Right lobe of liver (tissue), 6 donors: ENCODE results near the gene KCNAB1. TPM values are rescaled to one million over a fixed set of nuclear protein-coding genes. Genes with fewer than 3 reads are reported as not detected.

Experiments
- ATAC-seq, 4 donors: fragments of 200-7000 bp; cut with Tn5 transposase; one replicate each; pipeline ENCODE4 v1.9.1; 2020; ENCODE audit warnings: mild to moderate bottlenecking in 4 of 4, moderate library complexity in 4 of 4
- DNase-seq, 3 donors: peaks; one replicate each; pipeline ENCODE4 v3.0.0-alpha.2; 2020
- H3K27ac ChIP-seq, 3 donors: fragments of 200-600 bp; one replicate each; pipeline ENCODE4 v1.8.0; 2022
- H3K27me3 ChIP-seq, 2 donors: fragments of 200-600 bp; one replicate each; pipeline ENCODE4 v1.8.0; 2022
- H3K36me3 ChIP-seq, 4 donors: fragments of 200-600 bp; sonication (generic) in 1 of 4; one replicate each; pipeline versions ENCODE4 v1.5.1 to v1.8.0; 2017 to 2022; ENCODE audit warnings: control low read depth in 1 of 4
- H3K4me1 ChIP-seq, 4 donors: fragments of 200-600 bp; sonication (generic) in 1 of 4; one replicate each; pipeline versions ENCODE4 v1.5.1 to v1.8.0; 2017 to 2022; ENCODE audit warnings: control low read depth in 1 of 4
- H3K4me3 ChIP-seq, 3 donors: fragments of 200-600 bp; one replicate each; pipeline ENCODE4 v1.8.0; 2022
- H3K9me3 ChIP-seq, 4 donors: fragments of 200-600 bp; sonication (generic) in 1 of 4; one replicate each; pipeline versions ENCODE4 v1.5.1 to v1.8.0; 2017 to 2022; ENCODE audit warnings: control low read depth in 1 of 4
- POLR2A ChIP-seq: fragments of 450-650 bp; IDR thresholded peaks from one replicate; pipeline ENCODE4 v1.6.1; 2017; ENCODE audit warnings: antibody characterized with exemption, mild to moderate bottlenecking
- WGBS: methylation state at CpG from one replicate; pipeline ENCODE4 v1.1.6; 2018; ENCODE audit warnings: low coverage, low lambda C conversion rate; ENCODE audit not compliant: insufficient coverage; ENCODE audit errors: missing lambda C conversion rate; 5-methylcytosine and 5-hydroxymethylcytosine counted together
- intact Hi-C, 2 donors: fragments of 100-400 bp; cut with DNase I; formaldehyde crosslinking; loops; one replicate each; pipeline versions ENCODE4 v1.11.2 to v1.14.1; 2022
- total RNA-seq, 6 experiments: library from RNA; depleted of rRNA in 2 of 6; stranded (reverse); fragments of >200 nt in 2 of 6; fragmentation: NEBNext Ultra II Directional in 3 of 6; extraction: Animal tissue kit (Norgen Biotek cat#: 25700) in 3 of 6; gene quantifications; one replicate each; pipeline versions ENCODE4 v1.1.0 to v1.2.4, GENCODE V29; 2016 to 2023
- TF ChIP-seq, protein P1 (sequence below), 4 donors: fragments of 200-600 bp in 3 of 4; fragments of 450-650 bp in 1 of 4; IDR thresholded peaks; one replicate each; pipeline versions ENCODE4 v1.5.1 to v1.8.0; 2016 to 2022; ENCODE audit warnings: antibody characterized with exemption in 4 of 4, mild to moderate bottlenecking in 2 of 4
- donor health status: DM: no; HTN: yes; CAD: no.
- donor health status: DM: no; HTN: no; CAD: no.
- donor health status: DM: no; HTN: no; CAD: no.
- donor health status: DM: no; HTN: yes; CAD: no.
- donor health status: DM: no; HTN: yes; CAD: no.

The KCNAB1 gene
- total RNA-seq, 6 experiments from 2014 or later = 0.15 to 1.8 (median 0.64) TPM; not detected in 2

DNA sequence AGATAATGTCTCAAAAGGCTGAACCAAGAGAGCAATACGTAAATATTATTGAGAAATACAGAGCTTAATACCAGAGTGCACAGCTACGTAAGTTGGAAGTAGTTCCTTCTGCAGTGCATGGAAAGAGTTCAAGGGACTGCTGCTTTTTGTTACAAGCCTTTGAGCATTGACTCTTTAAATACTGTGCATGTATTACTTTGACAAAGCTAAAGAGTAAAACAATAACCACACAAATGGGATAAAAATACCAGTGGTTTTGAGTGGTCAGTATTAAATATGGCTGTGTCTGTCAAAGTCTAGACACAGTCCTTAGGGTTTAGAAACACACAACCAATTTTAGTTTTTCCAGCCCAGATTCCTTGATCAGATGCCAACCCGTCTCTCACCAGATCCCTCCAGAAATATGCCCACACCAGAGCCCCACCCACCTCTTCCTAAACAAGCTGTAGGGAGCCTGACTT is 372.5 kb downstream of the KCNAB1 start:
- Histone ChIP-seq H3K36me3 (no peaks in the 10 kb centered on the region), H3K9me3 (no peaks in the 10 kb centered on the region), H3K27ac (no peak overlapping the region), H3K27me3 (no peaks in the 10 kb centered on the region), H3K4me3 (no peak overlapping the region), H3K4me1 (no peaks in the 10 kb centered on the region)
- DNase-seq = no peak
- 49% methylated on average over 3 of the region's 3 CpGs for WGBS
- no peak for ATAC-seq
- TF ChIP-seq, protein P1, sequence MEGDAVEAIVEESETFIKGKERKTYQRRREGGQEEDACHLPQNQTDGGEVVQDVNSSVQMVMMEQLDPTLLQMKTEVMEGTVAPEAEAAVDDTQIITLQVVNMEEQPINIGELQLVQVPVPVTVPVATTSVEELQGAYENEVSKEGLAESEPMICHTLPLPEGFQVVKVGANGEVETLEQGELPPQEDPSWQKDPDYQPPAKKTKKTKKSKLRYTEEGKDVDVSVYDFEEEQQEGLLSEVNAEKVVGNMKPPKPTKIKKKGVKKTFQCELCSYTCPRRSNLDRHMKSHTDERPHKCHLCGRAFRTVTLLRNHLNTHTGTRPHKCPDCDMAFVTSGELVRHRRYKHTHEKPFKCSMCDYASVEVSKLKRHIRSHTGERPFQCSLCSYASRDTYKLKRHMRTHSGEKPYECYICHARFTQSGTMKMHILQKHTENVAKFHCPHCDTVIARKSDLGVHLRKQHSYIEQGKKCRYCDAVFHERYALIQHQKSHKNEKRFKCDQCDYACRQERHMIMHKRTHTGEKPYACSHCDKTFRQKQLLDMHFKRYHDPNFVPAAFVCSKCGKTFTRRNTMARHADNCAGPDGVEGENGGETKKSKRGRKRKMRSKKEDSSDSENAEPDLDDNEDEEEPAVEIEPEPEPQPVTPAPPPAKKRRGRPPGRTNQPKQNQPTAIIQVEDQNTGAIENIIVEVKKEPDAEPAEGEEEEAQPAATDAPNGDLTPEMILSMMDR (IDR thresholded peaks at IDR 0.05) = no peak
- TF ChIP-seq POLR2A = no peak
- intact Hi-C loops = no loop called here

DNA sequence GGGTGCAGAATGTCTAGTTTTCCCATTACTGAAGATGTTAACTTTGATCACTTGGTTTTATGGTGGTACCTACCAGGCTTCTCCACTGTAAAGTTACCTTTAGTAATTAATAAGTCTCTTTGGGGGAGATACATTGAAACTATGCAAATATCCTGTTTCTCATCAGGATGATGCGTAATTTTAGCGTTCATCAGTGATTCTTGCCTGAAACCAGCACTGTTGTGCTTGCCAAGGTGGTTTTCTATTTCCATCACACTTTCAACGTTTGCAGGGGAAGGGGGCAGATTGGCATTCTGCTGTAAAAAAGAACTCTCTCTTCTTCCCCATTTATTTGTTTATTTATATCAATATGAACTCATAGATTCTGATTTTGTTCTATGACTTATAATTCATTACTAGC is 373.5 kb downstream of the KCNAB1 start:
- no peaks in the 10 kb centered on the region for H3K4me1 ChIP-seq
- H3K9me3 ChIP-seq = no peaks in the 10 kb centered on the region
- H3K27me3 ChIP-seq = no peaks in the 10 kb centered on the region
- ATAC-seq = no peak
- H3K36me3 ChIP-seq = no peaks in the 10 kb centered on the region
- WGBS = 75% methylated on average over 3 of the region's 3 CpGs
- no peak for DNase-seq
- H3K4me3 ChIP-seq = no peak overlapping the region
- no peak overlapping the region for H3K27ac ChIP-seq
- intact Hi-C loops = no loop called here
- no peak for TF ChIP-seq POLR2A
- TF ChIP-seq, protein P1 (IDR thresholded peaks at IDR 0.05) = no peak

DNA sequence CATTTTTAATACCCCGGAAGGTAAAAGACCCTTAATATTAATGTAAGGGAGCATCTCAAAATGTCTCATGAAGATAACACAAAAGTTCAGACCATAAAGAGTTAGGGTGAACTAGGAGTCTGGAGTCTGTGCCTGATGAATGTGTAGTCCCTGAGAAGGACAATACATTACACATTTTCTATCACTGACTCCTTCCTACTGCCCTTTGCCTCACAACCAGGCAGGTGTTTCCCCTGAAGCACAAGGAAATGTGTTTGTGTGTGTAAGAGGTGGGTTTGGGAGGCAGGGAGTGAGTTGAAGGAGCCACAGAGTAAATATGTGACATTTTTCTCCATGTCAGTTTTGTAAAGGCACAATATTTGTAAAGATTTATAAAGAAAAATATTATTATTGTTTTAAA is 375.4 kb downstream of the KCNAB1 start:
- no peaks in the 10 kb centered on the region for H3K9me3 ChIP-seq
- no peaks in the 10 kb centered on the region for H3K36me3 ChIP-seq
- H3K4me1 ChIP-seq = no peaks in the 10 kb centered on the region
- TF ChIP-seq, protein P1 (IDR thresholded peaks at IDR 0.05) = no peak
- no peak for TF ChIP-seq POLR2A
- H3K4me3 ChIP-seq = no peak overlapping the region
- no peaks in the 10 kb centered on the region for H3K27me3 ChIP-seq
- whole genome bisulfite sequencing = 75% methylated on average over 1 of the region's 1 CpG
- ATAC-seq (no peak), DNase-seq (no peak)
- intact Hi-C loops = no loop called here
- no peak overlapping the region for H3K27ac ChIP-seq

DNA sequence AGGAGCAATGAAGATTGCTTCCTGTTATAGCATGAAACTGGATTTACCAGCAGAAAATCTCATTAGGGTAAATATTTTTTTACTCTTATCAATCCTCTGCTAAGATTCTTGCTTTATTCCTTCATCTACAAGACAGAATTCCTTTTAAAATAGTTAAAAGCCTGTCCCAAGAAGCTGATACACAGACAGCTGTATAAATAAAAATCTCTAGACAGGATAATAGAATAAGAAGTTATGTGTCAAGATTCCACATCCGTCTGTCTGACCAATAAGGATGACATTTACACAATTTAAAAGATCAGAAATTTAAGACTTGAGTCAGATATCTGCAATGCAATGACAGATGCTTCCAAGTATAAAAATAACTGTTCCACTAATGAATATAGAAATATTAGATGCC is 376.9 kb downstream of the KCNAB1 start:
- TF ChIP-seq, protein P1 (IDR thresholded peaks at IDR 0.05) = no peak
- TF ChIP-seq POLR2A = no peak
- no peak for ATAC-seq
- no peaks in the 10 kb centered on the region for H3K9me3 ChIP-seq
- no peak for DNase-seq
- WGBS = 38% methylated on average over 1 of the region's 1 CpG
- H3K27ac ChIP-seq = no peak overlapping the region
- H3K27me3 ChIP-seq = no peaks in the 10 kb centered on the region
- H3K4me3 ChIP-seq = no peak overlapping the region
- intact Hi-C loops = no loop called here
- no peaks in the 10 kb centered on the region for H3K36me3 ChIP-seq
- no peaks in the 10 kb centered on the region for H3K4me1 ChIP-seq

DNA sequence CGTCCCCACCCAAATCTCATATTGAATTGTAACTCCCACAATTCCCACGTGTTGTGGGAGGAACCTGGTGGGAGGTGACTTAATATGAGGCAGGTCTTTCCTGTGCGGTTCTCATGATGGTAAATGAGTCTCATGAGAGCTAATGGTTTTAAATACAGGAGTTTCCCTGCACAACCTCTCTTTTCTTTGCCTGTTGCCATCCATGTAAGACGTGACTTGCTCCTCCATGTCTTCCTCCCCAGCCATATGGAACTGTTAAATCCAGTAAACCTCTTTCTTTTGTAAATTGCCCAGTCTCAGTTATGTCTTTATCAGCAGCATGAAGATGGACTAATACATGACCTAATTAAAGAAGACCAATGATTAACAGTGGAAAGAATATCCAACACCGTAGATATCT is 377.9 kb downstream of the KCNAB1 start:
- Histone ChIP-seq H3K36me3 (no peaks in the 10 kb centered on the region), H3K27me3 (no peaks in the 10 kb centered on the region), H3K27ac (no peak overlapping the region), H3K4me3 (no peak overlapping the region), H3K9me3 (no peaks in the 10 kb centered on the region), H3K4me1 (no peaks in the 10 kb centered on the region)
- intact Hi-C loops = no loop called here
- DNase-seq = no peak
- TF ChIP-seq, protein P1 (IDR thresholded peaks at IDR 0.05) = no peak
- TF ChIP-seq POLR2A = no peak
- 92% methylated on average over 5 of the region's 5 CpGs for WGBS
- no peak for ATAC-seq
